Suprapubic skin (tissue), 4 donors: ENCODE results near the gene KYNU. TPM values are rescaled to one million over a fixed set of nuclear protein-coding genes. Genes with fewer than 3 reads are reported as not detected.
"Not testable (repeated sequence)": the region's sequence is repeated elsewhere in the genome, so short reads cannot be mapped to it uniquely, and the experiment has no call there.

ENCODE experiments used
- DNase-seq, 2 donors: peaks; one replicate each; pipeline ENCODE4 v3.0.0-alpha.2; 2019; ENCODE audit warnings: low spot score in 2 of 2
- H3K27ac ChIP-seq: fragments of 200-600 bp; sonication (generic); one replicate; pipeline ENCODE4 v1.5.1; 2019
- H3K27me3 ChIP-seq: fragments of 200-600 bp; sonication (generic); one replicate; pipeline ENCODE4 v1.5.1; 2019
- H3K36me3 ChIP-seq: fragments of 200-600 bp; sonication (generic); one replicate; pipeline ENCODE4 v1.5.1; 2019
- H3K4me1 ChIP-seq: fragments of 200-600 bp; sonication (generic); one replicate; pipeline ENCODE4 v1.5.1; 2019
- H3K4me3 ChIP-seq: fragments of 200-600 bp; sonication (generic); one replicate; pipeline ENCODE4 v1.5.1; 2019; ENCODE audit warnings: mild to moderate bottlenecking
- H3K9me3 ChIP-seq: fragments of 200-600 bp; sonication (generic); one replicate; pipeline ENCODE4 v1.5.1; 2019
- EP300 ChIP-seq: sonication (generic); formaldehyde crosslinking; IDR thresholded peaks from one replicate; pipeline ENCODE4 v1.6.1; 2017; ENCODE audit warnings: antibody characterized with exemption
- POLR2A ChIP-seq, 2 donors: fragments of 450-650 bp; IDR thresholded peaks; one replicate each; pipeline ENCODE4 v1.6.1; 2017; ENCODE audit warnings: antibody characterized with exemption in 2 of 2, mild to moderate bottlenecking in 2 of 2, moderate library complexity in 2 of 2
- POLR2AphosphoS5 ChIP-seq, 3 donors: sonication (generic); formaldehyde crosslinking; IDR thresholded peaks; one replicate each; pipeline ENCODE4 v1.6.1; 2017; ENCODE audit warnings: antibody characterized with exemption in 3 of 3
- WGBS: methylation state at CpG from one replicate; pipeline ENCODE4 v1.1.5; 2018; 5-methylcytosine and 5-hydroxymethylcytosine counted together
- total RNA-seq, 4 donors: library from RNA; depleted of rRNA; stranded (reverse); fragments of >200 nt; gene quantifications; one replicate each; pipeline ENCODE4 v1.1.0, GENCODE V29; 2016
- TF ChIP-seq, protein P1 (sequence below), 2 donors: fragments of 200-600 bp in 1 of 2; fragments of 450-650 bp in 1 of 2; sonication (generic) in 1 of 2; IDR thresholded peaks; one replicate each; pipeline ENCODE4 v1.5.1; 2016 to 2019; ENCODE audit warnings: antibody characterized with exemption in 2 of 2, mild to moderate bottlenecking in 1 of 2, moderate library complexity in 1 of 2

KYNU gene
- total RNA-seq, 4 donors from 2014 or later = 0.29 to 3.9 (median 2.0) TPM

DNA sequence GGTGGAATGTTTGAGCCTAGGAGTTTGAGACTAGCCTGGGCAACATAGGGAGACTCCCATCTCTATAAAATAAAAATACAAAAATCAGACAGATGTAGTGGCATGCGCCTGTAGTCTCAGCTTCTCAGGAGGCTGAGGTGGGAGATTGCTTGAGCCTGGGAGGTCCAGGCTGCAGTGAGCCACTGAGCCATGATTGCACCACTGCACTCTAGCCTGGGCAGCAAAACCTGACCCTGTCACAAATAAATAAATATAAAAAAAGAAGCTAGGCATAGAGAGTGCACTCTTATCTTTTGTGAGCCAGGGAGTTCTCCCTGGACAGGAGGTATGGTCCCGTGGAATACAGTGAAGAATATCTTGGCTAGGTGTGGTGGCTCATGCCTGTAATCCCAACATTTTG is 11.0 kb upstream of the KYNU start:
- peak overlapping the region; percentile 82 for H3K27ac ChIP-seq
- no peak for DNase-seq
- no peaks in the 10 kb centered on the region for H3K9me3 ChIP-seq
- WGBS = 97% methylated on average over 2 of the region's 2 CpGs
- H3K36me3 ChIP-seq = no peaks in the 10 kb centered on the region
- no peak for TF ChIP-seq POLR2AphosphoS5 (IDR thresholded peaks at IDR 0.05)
- TF ChIP-seq POLR2A (IDR thresholded peaks at IDR 0.05) = no peak
- TF ChIP-seq, protein P1, sequence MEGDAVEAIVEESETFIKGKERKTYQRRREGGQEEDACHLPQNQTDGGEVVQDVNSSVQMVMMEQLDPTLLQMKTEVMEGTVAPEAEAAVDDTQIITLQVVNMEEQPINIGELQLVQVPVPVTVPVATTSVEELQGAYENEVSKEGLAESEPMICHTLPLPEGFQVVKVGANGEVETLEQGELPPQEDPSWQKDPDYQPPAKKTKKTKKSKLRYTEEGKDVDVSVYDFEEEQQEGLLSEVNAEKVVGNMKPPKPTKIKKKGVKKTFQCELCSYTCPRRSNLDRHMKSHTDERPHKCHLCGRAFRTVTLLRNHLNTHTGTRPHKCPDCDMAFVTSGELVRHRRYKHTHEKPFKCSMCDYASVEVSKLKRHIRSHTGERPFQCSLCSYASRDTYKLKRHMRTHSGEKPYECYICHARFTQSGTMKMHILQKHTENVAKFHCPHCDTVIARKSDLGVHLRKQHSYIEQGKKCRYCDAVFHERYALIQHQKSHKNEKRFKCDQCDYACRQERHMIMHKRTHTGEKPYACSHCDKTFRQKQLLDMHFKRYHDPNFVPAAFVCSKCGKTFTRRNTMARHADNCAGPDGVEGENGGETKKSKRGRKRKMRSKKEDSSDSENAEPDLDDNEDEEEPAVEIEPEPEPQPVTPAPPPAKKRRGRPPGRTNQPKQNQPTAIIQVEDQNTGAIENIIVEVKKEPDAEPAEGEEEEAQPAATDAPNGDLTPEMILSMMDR (IDR thresholded peaks at IDR 0.05) = no peak
- no peak for TF ChIP-seq EP300
- no peak overlapping the region for H3K4me3 ChIP-seq
- H3K27me3 ChIP-seq = no peaks in the 10 kb centered on the region
- peaks cover 35% of the 10 kb centered on the region for H3K4me1 ChIP-seq

DNA sequence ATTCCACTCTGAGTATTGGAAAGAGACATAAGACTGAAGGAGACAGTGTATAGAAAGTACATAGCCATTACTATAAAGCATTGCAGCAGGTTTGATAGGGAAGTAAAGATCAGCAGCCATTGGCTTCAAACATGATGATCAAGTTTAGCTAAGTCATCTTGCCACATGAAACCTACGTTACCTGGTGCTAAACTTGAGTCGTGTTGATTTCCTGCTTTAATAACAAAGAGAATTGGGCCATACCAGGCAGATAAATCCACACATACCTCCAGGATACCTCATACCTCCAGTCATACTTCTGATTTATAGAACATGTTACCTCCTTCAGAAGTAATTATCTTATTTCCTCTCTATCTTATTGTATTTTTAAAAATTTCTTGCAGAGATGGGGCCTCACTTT is 10.3 kb upstream of the KYNU start:
- WGBS = 50% methylated on average over 2 of the region's 2 CpGs
- Histone ChIP-seq H3K4me3 (no peak overlapping the region), H3K9me3 (no peaks in the 10 kb centered on the region), H3K4me1 (peaks cover 35% of the 10 kb centered on the region), H3K27ac (peak overlapping the region; percentile 82), H3K27me3 (no peaks in the 10 kb centered on the region), H3K36me3 (no peaks in the 10 kb centered on the region)
- DNase-seq = no peak
- TF ChIP-seq POLR2A (IDR thresholded peaks at IDR 0.05) = no peak
- TF ChIP-seq POLR2AphosphoS5 (IDR thresholded peaks at IDR 0.05) = no peak
- TF ChIP-seq, protein P1 (IDR thresholded peaks at IDR 0.05) = no peak
- no peak for TF ChIP-seq EP300

DNA sequence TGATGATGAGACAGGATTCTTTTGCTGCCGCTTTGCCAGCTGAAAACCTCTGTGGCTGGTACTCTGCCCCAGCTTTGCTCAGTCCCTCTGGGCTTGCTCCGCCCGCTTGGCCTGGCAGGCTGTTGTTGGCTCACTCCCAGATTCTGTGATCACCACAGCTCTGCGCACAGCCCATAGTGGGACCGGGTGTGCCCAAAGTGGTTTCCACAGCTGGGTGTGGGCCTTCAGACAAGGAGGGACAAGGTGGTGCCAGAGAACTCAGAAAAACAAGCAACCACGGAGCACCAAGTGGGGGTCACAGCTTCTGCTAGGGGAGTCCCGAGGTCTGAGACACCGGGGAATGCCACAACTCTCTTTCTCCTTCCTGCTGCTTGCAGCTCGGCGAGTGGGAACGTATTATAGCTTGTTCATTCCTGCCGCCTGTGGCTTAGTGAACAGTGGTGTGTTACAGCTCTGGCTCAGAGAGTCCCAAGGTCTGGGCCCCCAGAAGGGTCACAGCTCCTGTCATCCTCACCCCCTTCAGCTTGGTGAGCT is 9.2 kb upstream of the KYNU start:
- TF ChIP-seq POLR2AphosphoS5 (IDR thresholded peaks at IDR 0.05) (peak in 2 of 3 donors; percentile 1 to 80), POLR2A (IDR thresholded peaks at IDR 0.05) (no peak)
- H3K27me3 ChIP-seq = no peaks in the 10 kb centered on the region
- peak overlapping the region; percentile 82 for H3K27ac ChIP-seq
- DNase-seq = peak; percentile 83 to 87
- 29% methylated on average over 12 of the region's 12 CpGs for WGBS
- H3K4me1 ChIP-seq = peaks cover 36% of the 10 kb centered on the region
- H3K4me3 ChIP-seq = peak overlapping the region; percentile 7
- no peaks in the 10 kb centered on the region for H3K9me3 ChIP-seq
- H3K36me3 ChIP-seq = no peaks in the 10 kb centered on the region

DNA sequence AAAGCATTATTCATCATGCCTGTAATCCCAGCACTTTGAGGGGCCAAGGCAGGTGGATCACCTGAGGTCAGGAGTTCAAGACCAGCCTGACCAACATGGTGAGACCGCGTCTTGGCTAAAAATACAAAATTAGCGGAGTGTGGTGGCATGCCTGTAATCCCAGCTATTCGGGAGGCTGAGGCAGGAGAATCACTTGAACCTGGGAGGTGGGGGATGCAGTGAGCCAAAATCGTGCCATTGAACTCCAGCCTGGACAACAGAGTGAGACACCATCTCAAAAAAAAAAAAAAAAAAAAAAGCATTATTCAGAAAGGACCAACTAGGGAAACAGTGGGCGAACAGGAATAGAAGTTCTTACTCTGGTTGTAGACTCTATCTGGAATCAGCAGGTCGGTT is 8.4 kb upstream of the KYNU start:
- peak overlapping the region; percentile 82 for H3K27ac ChIP-seq
- not testable (repeated sequence) for H3K4me3 ChIP-seq, H3K36me3 ChIP-seq, H3K27me3 ChIP-seq, H3K9me3 ChIP-seq, DNase-seq
- 92% methylated on average over 7 of the region's 7 CpGs for WGBS
- peaks cover 44% of the 10 kb centered on the region for H3K4me1 ChIP-seq

DNA sequence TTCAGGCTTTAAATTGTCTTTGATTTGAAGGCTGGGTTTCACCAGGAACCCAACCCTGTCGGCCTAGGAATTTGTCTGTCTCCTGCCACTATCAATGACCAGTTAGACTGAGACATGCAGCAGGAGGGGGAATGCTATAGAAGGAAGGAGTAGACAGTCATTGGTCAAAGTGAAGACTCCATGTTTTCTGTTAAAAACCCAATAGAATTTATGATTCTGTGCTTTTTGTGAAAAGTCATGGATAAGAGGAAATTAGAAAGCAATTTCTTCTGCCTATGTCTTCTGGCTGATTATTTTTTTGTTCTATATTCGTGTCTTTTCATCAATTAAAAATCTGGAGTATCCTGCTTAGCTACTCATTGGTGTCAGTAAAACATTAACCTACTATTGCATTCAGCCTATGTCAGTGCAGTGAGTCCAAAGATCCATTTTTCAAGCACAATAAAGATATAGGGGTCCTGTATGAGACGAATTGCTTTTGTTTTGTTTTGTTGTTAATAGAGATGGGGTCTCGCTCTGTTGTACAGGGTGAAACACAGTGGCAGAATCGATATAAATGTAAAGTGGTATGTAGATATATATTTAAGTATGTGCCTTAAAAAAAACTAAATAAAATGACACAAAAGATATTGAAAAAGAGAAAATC is 7.9 kb upstream of the KYNU start:
- 86% methylated on average over 5 of the region's 5 CpGs for WGBS
- no peak for DNase-seq
- H3K27ac ChIP-seq = no peak overlapping the region
- H3K4me3 ChIP-seq = no peak overlapping the region
- no peaks in the 10 kb centered on the region for H3K9me3 ChIP-seq
- H3K27me3 ChIP-seq = no peaks in the 10 kb centered on the region
- TF ChIP-seq, protein P1 (IDR thresholded peaks at IDR 0.05) = no peak
- no peak for TF ChIP-seq POLR2A (IDR thresholded peaks at IDR 0.05)
- peaks cover 49% of the 10 kb centered on the region for H3K4me1 ChIP-seq
- no peaks in the 10 kb centered on the region for H3K36me3 ChIP-seq

DNA sequence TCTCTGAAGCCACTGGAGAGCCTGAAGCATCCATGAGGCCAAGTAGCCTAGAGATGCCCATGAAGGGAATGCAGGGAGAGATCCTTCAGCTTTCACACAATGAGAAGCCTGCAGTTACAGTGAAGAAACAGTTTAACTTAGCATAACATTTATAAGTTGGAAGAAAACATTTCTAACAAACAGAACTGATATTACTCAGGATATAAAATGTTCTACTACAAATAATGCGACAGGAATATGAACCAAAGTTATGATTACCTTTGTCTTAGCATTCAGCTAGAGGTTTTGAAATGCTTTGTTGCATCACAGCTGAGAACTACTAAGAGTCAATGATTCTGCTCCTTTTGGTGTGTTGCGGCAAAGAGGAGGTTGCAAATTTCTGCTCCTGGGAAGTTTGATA is 6.9 kb upstream of the KYNU start:
- no peak overlapping the region for H3K27ac ChIP-seq
- H3K36me3 ChIP-seq = no peaks in the 10 kb centered on the region
- H3K27me3 ChIP-seq = no peaks in the 10 kb centered on the region
- 86% methylated on average over 2 of the region's 2 CpGs for WGBS
- TF ChIP-seq POLR2AphosphoS5 (IDR thresholded peaks at IDR 0.05) = no peak
- TF ChIP-seq EP300 = no peak
- TF ChIP-seq, protein P1 (IDR thresholded peaks at IDR 0.05) = no peak
- TF ChIP-seq POLR2A (IDR thresholded peaks at IDR 0.05) = no peak
- no peaks in the 10 kb centered on the region for H3K9me3 ChIP-seq
- H3K4me1 ChIP-seq = peaks cover 55% of the 10 kb centered on the region
- H3K4me3 ChIP-seq = no peak overlapping the region
- DNase-seq = no peak
